Neural cell (in vitro differentiated cells): ENCODE results near the gene CSMD2.

Experiments used
- CTCF ChIP-seq: fragments of 450-650 bp; IDR thresholded peaks from 2 replicates; pipeline ENCODE4 v1.5.1; 2014; ENCODE audit warnings: antibody characterized with exemption, mild to moderate bottlenecking, moderate library complexity; ENCODE audit not compliant: poor library complexity, severe bottlenecking
- EP300 ChIP-seq: fragments of 450-650 bp; conservative IDR thresholded peaks from 2 replicates; pipeline ENCODE4 v1.6.1; 2014; ENCODE audit warnings: antibody characterized with exemption, mild to moderate bottlenecking, moderate library complexity; ENCODE audit not compliant: poor library complexity, severe bottlenecking
- EZH2 ChIP-seq: fragments of 200-600, 300-800 bp; shearing (Covaris generic), sonication (generic); IDR thresholded peaks from 2 replicates; pipeline ENCODE4 v1.6.1; 2014; ENCODE audit warnings: antibody characterized with exemption, low read length, borderline replicate concordance, mild to moderate bottlenecking; ENCODE audit not compliant: insufficient read depth, poor library complexity, severe bottlenecking
- MXI1 ChIP-seq: fragments of 450-650 bp; conservative IDR thresholded peaks from 2 replicates; pipeline ENCODE4 v1.6.1; 2014; ENCODE audit warnings: antibody characterized with exemption, mild to moderate bottlenecking; ENCODE audit not compliant: poor library complexity, severe bottlenecking
- RAD21 ChIP-seq: fragments of 450-650 bp; conservative IDR thresholded peaks from 2 replicates; pipeline ENCODE4 v1.6.1; 2014; ENCODE audit warnings: antibody characterized with exemption, mild to moderate bottlenecking, moderate library complexity
- REST ChIP-seq: IDR thresholded peaks from 2 replicates; pipeline ENCODE4 v1.6.1; 2012; ENCODE audit warnings: borderline replicate concordance
- SMC3 ChIP-seq: fragments of 450-650 bp; conservative IDR thresholded peaks from 2 replicates; pipeline ENCODE4 v1.6.1; 2014; ENCODE audit warnings: antibody characterized with exemption, mild to moderate bottlenecking, moderate library complexity; ENCODE audit not compliant: poor library complexity

GRCh38 chr1:34167389-34167788 lies 2.4 kb upstream of the CSMD2 start:
- no peak for TF ChIP-seq CTCF
- TF ChIP-seq REST = no peak
- no peak for TF ChIP-seq RAD21
- no peak for TF ChIP-seq MXI1
- TF ChIP-seq EZH2 = no peak
- no peak for TF ChIP-seq EP300
- no peak for TF ChIP-seq SMC3
